HuH-7 (cell line): ENCODE measurements around the gene DUOX2.

Experiments used
- DNase-seq: peaks from one replicate; pipeline ENCODE4 v3.0.0; 2011; ENCODE audit warnings: low spot score

Gene DUOX2

DNA sequence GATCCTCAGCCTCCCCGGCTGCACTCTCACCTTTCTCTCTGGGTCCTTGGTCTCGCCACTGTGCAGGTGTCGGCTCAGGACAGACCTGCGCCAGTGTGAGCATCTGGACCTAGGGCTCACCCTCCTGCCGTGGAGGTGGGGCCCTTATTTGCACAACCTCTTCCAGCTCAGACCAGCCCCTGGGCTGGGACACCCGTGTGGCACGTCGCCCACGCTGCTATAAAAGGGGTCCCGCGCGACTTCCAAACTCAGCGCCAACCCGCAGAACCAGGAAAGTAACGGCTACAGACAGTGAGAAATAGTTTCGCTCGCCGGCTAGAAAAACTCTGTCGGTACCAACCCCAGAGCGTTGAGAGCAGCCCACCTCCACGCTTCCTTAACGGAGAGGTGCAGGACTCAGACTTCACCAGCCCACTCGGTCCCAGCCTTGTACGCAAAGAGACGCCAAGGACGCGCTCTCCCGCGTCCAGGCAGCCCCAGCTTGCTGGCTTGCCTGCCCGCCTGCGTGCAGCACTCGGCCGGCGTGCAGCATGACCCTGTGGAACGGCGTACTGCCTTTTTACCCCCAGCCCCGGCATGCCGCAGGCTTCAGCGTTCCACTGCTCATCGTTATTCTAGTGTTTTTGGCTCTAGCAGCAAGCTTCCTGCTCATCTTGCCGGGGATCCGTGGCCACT is at the start of gene DUOX2, which contains the start of gene DUOXA2:
TSS of gene DUOX2 (minus strand) at position 97 of the 675 bp plus-strand sequence. CDS start 761 bp downstream, outside the sequence.
TSS of gene DUOXA2 (plus strand) at position 251 of the 675 bp plus-strand sequence. CDS start at position 531, 280 bp downstream.
- peak; percentile 37 for DNase-seq

DNA sequence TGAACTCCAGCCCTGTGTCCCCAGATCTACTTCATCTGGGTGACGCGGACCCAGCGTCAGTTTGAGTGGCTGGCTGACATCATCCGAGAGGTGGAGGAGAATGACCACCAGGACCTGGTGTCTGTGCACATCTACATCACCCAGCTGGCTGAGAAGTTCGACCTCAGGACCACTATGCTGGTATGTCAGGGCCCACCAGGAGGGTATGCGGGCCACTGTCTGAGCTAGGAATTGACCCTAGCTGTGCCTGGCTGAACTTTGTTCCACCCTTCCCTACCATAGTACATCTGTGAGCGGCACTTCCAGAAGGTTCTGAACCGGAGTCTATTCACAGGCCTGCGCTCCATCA is 49.5 kb upstream of the DUOX2 start:
- no peak for DNase-seq

DNA sequence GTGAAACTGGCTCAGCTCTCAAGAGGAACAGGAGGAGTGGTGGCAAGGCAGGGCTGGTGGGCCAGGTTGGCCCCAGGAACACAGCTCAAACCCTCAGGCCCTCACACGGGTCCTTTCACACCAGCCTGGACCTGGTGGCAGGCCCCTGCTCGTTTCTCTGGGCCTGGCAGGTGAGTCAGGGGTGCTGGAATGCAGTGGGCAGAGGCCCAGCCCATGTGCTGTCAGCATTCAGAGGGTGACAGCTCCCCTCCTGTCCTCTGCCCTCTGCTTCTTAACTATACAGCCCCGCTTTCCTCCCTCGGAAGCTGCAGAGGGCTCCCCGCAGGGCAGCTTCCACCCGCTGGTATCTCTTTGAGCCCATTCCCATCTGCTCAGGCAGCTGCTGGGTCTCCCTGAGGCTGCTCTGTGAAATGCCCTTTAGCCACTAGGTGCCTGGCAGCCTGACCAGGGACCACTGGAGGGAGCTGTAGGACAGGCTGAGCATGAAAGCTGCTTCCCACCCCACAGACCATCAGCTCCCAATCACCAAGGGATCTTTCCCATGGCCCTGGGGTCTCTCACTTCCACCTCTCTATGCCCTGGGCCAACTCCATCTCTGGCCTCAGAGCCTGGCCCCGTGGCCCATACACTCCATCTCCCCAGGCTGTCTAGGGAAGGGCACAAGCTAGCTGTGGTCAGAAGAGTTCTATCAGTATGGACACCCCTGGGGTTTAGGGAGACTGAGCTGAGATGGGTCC is 49.0 kb upstream of the DUOX2 start:
- DNase-seq, result peak; percentile 98

DNA sequence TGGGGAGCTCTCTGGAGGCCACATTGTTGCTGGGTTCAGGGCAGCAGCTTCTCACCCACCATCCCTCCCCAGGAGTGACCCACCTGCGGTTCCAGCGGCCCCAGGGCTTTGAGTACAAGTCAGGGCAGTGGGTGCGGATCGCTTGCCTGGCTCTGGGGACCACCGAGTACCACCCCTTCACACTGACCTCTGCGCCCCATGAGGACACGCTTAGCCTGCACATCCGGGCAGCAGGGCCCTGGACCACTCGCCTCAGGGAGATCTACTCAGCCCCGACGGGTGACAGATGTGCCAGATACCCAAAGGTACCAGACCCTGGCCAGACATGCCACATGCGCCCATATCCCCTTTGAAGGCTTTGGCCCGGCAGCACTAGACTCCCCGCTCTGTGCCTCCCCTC is 47.7 kb upstream of the DUOX2 start:
- no peak for DNase-seq

DNA sequence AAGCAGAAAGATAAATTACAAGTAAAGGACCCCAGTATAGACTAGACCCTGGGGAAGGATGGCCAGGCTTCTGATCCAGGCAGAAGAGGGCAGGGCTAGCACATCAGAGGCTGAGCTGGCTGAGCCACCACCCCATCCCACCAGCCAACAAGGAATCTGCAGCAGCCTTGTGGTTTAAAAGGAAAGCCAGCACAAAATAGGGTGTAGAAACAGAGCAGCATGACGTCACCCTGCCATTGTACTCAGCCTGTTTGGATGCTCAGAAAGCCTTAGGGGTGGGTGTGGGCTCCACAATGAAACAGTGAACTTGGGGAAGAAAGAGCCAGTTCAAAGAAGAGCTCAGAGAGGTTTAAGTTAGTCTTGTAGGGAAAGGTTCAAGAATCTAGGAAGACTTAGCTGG is 44.0 kb upstream of the DUOX2 start:
- no peak for DNase-seq

DNA sequence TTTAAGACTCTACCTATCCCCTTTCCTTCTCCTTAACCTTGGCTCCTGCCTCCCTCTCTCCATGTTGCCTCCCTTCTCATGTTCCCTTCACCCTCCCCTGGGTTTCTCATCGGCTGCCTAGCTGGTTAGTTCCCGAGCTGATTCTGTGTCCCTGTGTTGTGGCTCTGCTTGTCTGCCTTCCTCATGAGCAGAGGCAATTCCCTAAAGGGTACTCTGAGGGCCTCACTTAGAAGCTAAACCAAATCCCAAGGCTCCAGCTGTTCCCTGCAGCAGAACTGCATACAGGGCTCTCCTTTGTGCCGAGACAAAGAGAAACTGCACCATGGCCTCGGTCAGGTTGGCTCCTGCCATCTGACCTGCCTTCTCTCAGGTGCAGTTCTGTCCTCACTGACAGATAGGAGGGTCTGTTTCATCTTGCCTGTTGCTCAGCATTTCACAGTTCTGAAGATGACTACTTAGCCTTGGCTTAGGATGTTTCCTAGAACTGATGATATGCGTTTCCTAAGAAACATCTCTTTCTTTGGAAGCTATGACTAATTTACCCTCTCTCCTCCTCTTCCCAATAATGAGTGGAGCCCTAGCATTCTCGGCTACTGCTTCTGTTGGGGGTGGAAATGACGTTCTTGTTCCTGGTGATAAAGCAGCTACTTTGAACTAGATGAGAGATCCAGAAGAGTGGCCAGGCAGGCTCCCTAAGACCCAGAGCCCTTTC is 42.9 kb upstream of the DUOX2 start:
- DNase-seq, result no peak

DNA sequence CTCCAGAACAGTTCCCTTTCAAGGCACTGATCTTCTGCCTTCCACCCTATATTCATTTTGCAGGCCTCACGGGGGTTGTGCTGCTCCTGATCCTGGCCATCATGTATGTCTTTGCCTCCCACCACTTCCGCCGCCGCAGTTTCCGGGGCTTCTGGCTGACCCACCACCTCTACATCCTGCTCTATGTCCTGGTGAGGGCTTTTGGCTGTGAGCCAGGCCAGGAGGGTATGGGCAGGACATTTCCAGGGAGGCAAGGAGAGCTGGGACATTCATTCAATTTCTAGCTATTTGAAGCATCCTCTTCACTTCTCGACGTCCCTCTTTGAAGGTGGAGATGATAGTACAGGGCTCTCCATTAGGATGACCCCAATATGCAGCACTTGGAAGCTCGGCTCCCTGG is 41.8 kb upstream of the DUOX2 start:
- DNase-seq, result no peak

DNA sequence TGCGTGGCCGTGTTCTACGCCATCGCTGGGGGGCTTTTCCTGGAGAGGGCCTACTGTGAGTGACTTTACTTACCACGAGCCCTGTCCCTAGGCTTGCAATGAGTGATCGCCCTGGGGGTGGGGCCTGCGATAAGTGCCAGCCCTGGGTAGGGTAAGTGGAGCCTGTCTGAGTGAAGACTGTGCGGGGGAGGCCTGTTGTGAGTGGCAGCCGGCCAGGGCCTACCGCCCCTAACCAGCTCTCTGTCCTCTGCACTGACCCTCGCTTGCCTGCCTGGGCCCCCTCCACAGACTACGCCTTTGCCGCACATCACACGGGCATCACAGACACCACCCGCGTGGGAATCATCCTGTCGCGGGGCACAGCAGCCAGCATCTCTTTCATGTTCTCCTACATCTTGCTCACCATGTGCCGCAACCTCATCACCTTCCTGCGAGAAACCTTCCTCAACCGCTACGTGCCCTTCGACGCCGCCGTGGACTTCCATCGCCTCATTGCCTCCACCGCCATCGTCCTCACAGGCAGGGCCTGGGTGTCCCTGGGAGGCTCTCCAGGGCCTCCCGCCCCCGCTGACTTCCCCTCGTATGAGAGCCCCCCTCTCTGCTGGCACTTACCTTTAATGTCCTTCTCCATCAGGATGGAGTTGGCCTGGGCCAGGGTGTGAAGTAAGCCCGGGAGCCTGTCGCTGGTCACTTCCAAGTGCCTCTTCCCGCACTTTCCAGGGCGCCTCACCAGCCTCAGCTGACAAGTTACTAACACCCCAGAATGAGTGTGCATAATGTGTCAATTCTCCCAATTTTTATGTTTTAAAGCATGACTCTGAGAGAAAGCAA is 38.2 kb upstream of the DUOX2 start:
- DNase-seq, result no peak

DNA sequence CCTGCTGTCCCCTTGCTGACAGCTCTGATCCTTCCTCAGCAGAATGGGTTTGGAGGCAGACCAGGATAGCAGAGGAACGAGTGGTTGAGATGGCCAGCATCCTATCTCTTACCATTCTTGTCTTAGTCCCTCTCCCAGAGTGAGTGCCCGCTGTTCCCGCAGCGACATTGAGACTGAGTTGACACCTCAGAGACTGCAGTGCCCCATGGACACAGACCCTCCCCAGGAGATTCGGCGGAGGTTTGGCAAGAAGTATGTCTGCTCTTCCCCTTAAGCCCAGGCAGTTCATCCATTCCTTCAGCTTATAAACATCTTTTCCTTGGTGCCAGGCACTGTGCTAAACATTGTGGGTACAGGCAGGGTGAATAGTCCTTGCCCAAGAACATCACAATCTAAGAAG is 37.0 kb upstream of the DUOX2 start:
- DNase-seq, result no peak

DNA sequence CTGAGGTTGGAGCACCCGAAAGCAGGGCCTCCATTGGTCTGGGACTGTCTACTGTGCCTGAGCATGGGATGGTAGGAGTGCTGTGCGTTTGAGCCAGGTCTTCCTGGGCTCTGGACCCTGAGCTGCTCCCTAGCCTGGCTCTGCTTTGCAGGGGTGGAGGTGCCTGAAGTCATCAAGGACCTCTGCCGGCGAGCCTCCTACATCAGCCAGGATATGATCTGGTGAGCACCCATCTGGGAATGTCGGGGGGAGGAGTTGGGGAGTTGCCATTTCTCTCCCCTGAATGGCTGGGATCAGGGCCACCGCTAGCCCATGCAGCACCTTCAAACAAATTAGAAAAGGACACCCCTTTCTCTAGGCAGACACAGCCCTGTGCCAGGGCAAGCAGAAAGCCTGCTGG is 36.5 kb upstream of the DUOX2 start:
- DNase-seq, result no peak

DNA sequence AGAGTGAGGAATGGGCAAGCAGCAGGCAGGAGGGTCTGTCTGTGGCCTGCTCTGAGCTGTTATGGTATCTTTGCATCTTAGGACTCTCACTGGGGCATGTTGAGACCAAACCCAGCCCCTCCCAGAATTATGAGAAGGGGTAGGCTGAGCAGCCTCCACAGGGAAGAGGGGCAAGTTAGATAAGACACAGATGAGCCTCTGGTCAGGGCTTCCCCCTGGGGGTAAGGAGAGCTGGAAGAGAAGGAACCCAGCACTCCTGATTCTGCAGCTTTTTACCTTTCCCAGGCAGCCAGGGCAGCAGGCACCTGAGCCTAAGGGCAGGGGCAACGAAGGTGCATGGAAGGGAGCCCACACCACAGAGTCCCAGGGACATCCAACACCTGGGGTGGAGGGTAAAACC is 35.1 kb upstream of the DUOX2 start:
- no peak for DNase-seq

DNA sequence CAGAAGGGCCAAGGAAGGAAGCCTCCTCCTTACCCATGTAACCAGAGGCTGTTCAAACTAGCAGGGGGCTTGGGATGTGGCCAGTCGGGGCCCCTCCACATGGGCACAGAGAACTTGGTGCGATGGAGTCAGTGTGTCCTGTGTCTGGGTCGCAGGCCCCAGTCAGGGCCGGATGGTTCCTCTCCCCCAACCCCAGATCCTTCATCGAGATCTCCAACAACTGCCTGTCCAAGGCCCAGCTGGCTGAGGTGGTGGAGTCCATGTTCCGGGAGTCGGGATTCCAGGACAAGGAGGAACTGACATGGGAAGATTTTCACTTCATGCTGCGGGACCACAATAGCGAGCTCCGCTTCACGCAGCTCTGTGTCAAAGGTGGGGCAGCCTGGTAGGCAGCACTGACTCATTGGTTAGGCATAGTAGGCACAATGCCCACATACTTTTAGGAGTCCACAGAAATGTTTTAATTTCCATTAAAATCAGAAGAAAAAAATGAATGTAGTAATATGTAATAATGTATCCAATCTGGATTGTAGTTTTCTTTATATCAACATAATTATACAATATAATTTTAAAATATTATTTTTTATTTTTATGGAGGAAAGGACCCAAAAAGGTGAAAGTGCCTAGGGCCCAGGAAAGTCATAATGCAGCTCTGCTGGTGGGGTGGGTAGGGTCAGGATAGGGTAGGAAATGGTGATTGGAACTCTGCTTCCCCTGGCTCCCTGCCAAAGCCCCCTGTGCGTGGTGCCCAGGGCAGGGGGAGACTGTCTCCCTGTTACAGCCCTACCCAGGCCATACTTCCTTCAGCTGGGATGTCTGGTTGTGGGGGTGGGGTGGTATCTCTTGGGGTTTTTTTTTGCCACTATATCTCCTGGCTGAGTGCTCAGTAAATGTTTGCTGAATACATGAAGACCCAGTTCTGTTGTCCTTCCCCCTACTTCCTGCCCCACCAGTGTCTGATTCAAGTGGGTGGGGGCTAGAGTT is 34.4 kb upstream of the DUOX2 start:
- DNase-seq, result no peak

DNA sequence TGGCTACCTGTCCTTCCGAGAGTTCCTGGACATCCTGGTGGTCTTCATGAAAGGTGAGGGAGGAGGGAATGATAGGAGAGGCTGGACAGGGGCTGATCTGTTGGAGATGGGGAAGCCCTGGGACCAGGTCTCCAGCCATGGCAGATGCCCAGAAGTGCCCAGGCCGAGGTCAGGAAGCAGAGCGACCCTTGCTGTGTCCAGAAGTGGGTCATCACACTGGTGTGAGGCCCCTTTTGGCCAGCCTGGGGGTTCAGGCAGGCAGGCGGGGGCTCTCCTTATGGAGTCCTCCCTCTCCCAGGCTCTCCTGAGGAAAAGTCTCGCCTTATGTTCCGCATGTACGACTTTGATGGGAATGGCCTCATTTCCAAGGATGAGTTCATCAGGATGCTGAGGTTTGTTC is 33.6 kb upstream of the DUOX2 start:
- no peak for DNase-seq

DNA sequence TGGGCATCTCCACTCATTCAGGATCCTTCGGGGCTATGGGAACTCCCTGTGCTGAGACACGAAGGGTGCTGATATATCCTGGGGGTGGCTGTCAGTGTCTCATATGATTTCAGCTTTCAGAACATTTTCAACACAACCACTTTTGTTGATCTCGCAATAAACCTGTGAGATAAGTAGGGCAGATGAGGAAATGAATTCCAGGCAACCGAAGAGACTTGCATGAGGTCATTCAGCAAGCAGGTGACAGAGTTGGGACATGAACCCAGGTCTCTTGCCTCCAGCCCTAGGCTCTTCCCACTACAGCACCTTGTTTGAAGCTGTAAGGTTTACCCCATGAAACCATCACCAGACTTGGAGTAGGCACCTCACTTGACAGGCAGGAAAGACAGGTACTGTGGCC is 32.4 kb upstream of the DUOX2 start:
- no peak for DNase-seq

DNA sequence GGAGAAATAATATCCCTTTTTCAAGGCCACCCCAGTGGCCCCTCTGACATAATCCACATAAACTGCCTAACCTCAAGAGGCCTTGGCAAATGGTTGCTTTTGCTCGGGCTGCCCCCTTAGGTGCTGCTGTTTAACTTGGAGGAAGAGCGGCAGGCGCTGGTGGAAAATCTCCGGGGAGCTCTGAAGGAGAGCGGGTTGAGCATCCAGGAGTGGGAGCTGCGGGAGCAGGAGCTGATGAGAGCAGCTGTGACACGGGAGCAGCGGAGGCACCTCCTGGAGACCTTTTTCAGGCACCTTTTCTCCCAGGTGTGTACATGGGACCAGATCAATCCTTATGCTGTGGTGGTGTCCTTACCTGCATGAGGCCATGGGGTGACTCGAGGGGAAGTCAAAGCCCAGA is 30.8 kb upstream of the DUOX2 start:
- no peak for DNase-seq

DNA sequence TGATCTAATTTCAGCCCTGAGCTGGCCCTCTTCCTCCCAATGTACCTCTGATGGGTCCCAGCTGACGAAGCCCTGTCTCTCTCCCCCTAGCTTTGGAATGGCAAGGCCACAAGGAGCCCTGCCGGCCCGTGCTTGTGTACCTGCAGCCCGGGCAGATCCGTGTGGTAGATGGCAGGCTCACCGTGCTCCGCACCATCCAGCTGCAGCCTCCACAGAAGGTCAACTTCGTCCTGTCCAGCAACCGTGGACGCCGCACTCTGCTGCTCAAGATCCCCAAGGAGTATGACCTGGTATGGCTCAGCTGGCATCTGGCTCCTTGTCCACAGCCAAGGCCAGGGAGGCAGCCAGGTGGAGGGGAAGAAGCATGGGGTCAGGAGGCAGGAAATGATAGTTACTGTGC is 30.0 kb upstream of the DUOX2 start:
- DNase-seq, result no peak

DNA sequence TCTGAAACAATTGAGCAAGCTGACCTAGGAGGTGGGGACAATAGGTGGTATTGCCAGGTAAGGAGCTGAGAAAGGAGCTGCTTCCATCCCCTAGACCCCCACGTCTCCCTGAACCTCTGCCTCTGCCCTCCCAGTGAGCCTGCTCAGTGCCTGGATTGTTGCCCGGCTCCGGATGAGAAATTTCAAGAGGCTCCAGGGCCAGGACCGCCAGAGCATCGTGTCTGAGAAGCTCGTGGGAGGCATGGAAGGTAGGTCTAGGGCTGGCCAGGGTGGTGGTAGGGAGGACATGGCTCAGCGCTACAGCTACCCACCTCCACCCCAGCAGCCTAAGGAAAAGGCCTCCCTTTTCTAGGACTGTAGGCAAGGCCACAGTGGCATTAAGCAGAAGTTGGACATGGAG is 29.1 kb upstream of the DUOX2 start:
- DNase-seq, result no peak

DNA sequence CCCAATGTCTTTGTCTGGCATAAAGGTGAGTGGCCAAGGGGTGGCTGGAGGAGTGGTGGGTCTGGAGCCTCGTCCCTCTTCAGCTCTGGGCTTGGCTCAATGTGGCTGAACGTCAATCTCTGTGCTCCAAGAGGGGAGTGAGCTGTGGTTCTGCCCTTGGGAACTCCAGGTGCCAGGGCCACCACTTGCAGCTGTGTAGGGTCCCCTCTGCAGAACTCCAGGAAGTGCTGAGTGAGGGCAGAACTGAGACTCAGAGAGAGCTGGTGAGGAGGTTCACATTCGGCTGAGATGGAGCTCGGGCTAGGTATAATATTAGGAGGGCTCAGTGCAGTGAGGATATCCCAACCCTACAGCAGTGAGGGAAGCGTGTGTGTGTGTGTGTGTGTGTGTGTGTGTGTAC is 27.4 kb upstream of the DUOX2 start:
- no peak for DNase-seq

DNA sequence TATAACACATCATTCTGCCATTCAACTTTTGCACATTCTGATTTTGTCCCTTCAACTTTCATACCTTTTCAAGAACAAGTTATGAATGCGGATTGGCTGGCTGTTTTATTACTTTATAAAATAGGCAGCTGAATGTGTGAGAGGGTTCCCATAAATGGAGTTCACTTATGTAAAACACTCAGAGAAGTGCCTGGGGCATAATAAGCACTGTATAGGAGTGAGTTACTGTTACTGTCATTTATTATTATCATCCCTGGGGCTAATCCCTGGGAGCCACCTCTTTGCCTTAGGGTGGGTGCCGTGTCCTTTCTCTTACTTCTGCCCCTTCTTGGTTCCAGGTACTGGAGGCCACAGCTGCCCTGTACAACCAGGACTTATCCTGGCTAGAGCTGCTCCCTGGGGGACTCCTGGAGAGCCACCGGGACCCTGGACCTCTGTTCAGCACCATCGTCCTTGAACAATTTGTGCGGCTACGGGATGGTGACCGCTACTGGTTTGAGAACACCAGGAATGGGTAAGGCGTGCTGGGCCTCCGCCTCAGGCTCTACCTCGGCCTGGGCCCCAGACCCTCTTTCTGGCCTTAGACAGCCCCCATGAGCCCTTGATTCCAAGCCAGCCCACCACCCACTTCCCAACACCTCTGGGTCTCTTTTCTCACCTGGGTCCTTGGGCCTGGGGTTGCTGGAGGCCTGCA is 26.7 kb upstream of the DUOX2 start:
- DNase-seq, result no peak

DNA sequence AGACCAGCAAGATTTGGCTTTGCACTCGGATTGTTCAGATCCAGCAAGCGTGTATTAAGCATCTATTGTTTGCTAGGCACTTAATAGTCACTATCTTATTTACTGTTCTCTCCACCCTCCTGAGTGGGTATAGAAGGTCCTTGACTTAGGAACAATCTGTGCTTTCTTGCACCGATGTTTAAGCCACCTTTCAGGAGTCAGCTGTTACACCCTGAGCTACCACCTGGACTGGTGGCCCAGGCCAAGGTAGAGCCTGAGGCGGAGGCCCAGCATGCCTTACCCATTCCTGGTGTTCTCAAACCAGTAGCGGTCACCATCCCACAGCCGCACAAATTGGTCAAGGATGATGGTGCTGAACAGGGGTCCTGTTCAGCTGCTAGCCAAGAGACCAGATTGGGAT is 25.8 kb upstream of the DUOX2 start:
- no peak for DNase-seq
